Thymus (tissue), 11 donors: ENCODE results near the gene PKIG. TPM values are rescaled to one million over a fixed set of nuclear protein-coding genes. Genes with fewer than 3 reads are reported as not detected.
A peak's percentile ranks its signal among the peaks of the same experiment; 100 is the strongest.
"Not testable (repeated sequence)": the region's sequence is repeated elsewhere in the genome, so short reads cannot be mapped to it uniquely, and the experiment has no call there.

Experiments used
- DNase-seq, 9 donors: peaks; one replicate each; pipeline ENCODE4 v3.0.0-alpha.2; 2013; ENCODE audit warnings: low spot score in 9 of 9, low read depth in 6 of 9, missing footprints in 1 of 9
- H3K27ac ChIP-seq, 2 donors: one replicate each; pipeline ENCODE4 v1.5.1; 2013; ENCODE audit warnings: control low read depth in 1 of 2, low read depth in 1 of 2, low read length in 1 of 2, mild to moderate bottlenecking in 1 of 2, moderate library complexity in 1 of 2
- H3K27me3 ChIP-seq, 2 donors: one replicate each; pipeline ENCODE4 v1.5.1; 2013; ENCODE audit warnings: low read length in 1 of 2; ENCODE audit not compliant: control insufficient read depth in 2 of 2, insufficient read depth in 1 of 2
- H3K36me3 ChIP-seq, 2 donors: one replicate each; pipeline ENCODE4 v1.5.1; 2013; ENCODE audit warnings: low read length in 1 of 2, mild to moderate bottlenecking in 1 of 2, moderate library complexity in 1 of 2; ENCODE audit not compliant: control insufficient read depth in 2 of 2, insufficient read depth in 2 of 2
- H3K4me1 ChIP-seq, 2 donors: one replicate each; pipeline ENCODE4 v1.5.1; 2013; ENCODE audit warnings: low read length in 2 of 2; ENCODE audit not compliant: control insufficient read depth in 2 of 2, insufficient read depth in 2 of 2
- H3K4me3 ChIP-seq, 2 donors: one replicate each; pipeline ENCODE4 v1.5.1; 2013; ENCODE audit warnings: low read length in 2 of 2, control low read depth in 1 of 2, mild to moderate bottlenecking in 1 of 2
- H3K9me3 ChIP-seq, 2 donors: one replicate each; pipeline ENCODE4 v1.5.1; 2013; ENCODE audit warnings: low read length in 1 of 2, mild to moderate bottlenecking in 1 of 2; ENCODE audit not compliant: control insufficient read depth in 2 of 2, insufficient read depth in 1 of 2
- WGBS: extraction: QIAGEN DNeasy Blood & Tissue Kit; methylation state at CpG from one replicate; pipeline ENCODE4 v1.1.7; 2013; 5-methylcytosine and 5-hydroxymethylcytosine counted together
- polyA plus RNA-seq: library from polyadenylated mRNA; stranded (reverse); fragments of 200-250 nt; gene quantifications from one replicate; pipeline ENCODE4 v1.2.3, GENCODE V29; 2013
- total RNA-seq: library from RNA; stranded (reverse); fragments of 120-200 nt; gene quantifications from one replicate; pipeline ENCODE4 v1.2.4, GENCODE V29; 2013
- donor health status: healthy.

PKIG gene
- total and polyA plus RNA-seq, 2 donors = 27.7 to 41.7 TPM

- peaks cover 42 to 64% of the 10 kb centered on the region in 2 donors for H3K4me1 ChIP-seq
Measured at GRCh38 chr20:44649976-44650375, 67.6 kb downstream of the PKIG start.

GRCh38 chr20:44650771-44651433, 68.5 kb downstream of the PKIG start:
- Histone ChIP-seq H3K27ac (peak overlapping the region; percentile 92 to 97), H3K4me1 (peaks cover 35 to 55% of the 10 kb centered on the region in 2 donors), H3K9me3 (peaks cover 0 to 1% of the 10 kb centered on the region in 2 donors), H3K4me3 (peak overlapping the region; percentile 93 to 96), H3K36me3 (peaks cover 3 to 28% of the 10 kb centered on the region in 2 donors), H3K27me3 (no peaks in the 10 kb centered on the region)
- 1% methylated on average over 24 of the region's 24 CpGs for WGBS
- DNase-seq = peak in 2 of 9 donors; percentile 49 to 72

More at GRCh38 chr20:44649976-44650375, 67.6 kb downstream of the PKIG start:
- WGBS = 14% methylated on average over 6 of the region's 6 CpGs
- Histone ChIP-seq H3K4me3 (peak overlapping the region; percentile 93 to 96), H3K27me3 (no peaks in the 10 kb centered on the region), H3K36me3 (peaks cover 3 to 25% of the 10 kb centered on the region in 2 donors), H3K9me3 (peaks cover 0 to 1% of the 10 kb centered on the region in 2 donors), H3K27ac (peak overlapping the region; percentile 68 to 97)
- peak in 1 of 9 donors; percentile 64 for DNase-seq

- under 1% methylated on average over 33 of the region's 33 CpGs for WGBS
- DNase-seq = no peak
- Histone ChIP-seq H3K9me3 (peaks cover 0 to 1% of the 10 kb centered on the region in 2 donors), H3K36me3 (peaks cover 3 to 28% of the 10 kb centered on the region in 2 donors), H3K4me3 (peak overlapping the region; percentile 93 to 96), H3K27ac (peak overlapping the region; percentile 92 to 97), H3K4me1 (peaks cover 31 to 50% of the 10 kb centered on the region in 2 donors), H3K27me3 (no peaks in the 10 kb centered on the region)
Measured at GRCh38 chr20:44651434-44651683, 69.0 kb downstream of the PKIG start.

GRCh38 chr20:44651684-44652423, 69.5 kb downstream of the PKIG start, which contains the start of gene ADA:
TSS of gene ADA (minus strand) at chr20:44651699. CDS start at chr20:44651607, 92 bp downstream.
- WGBS = under 1% methylated on average over 68 of the region's 68 CpGs
- Histone ChIP-seq H3K9me3 (peaks cover 0 to 1% of the 10 kb centered on the region in 2 donors), H3K4me1 (peaks cover 26 to 45% of the 10 kb centered on the region in 2 donors), H3K27ac (peak within 1 kb of the TSS; percentile 92 to 97), H3K36me3 (peaks cover 3 to 28% of the 10 kb centered on the region in 2 donors), H3K27me3 (no peaks in the 10 kb centered on the region), H3K4me3 (peak within 1 kb of the TSS; percentile 93 to 96)
- DNase-seq = peak in 3 of 9 donors; percentile 55 to 81 (median 61)

GRCh38 chr20:44653546-44653945, 71.2 kb downstream of the PKIG start:
- WGBS = 71% methylated on average over 2 of the region's 2 CpGs

GRCh38 chr20:44654210-44654609, 71.8 kb downstream of the PKIG start:
- not testable (repeated sequence) for H3K9me3 ChIP-seq, H3K27ac ChIP-seq, DNase-seq, H3K4me3 ChIP-seq, H3K27me3 ChIP-seq
- Histone ChIP-seq H3K4me1 (peaks cover 7 to 22% of the 10 kb centered on the region in 2 donors), H3K36me3 (peaks cover 4 to 34% of the 10 kb centered on the region in 2 donors)
- 98% methylated on average over 5 of the region's 5 CpGs for WGBS

More at GRCh38 chr20:44653546-44653945, 71.2 kb downstream of the PKIG start:
- H3K27me3 ChIP-seq = no peaks in the 10 kb centered on the region
- peaks cover 13 to 28% of the 10 kb centered on the region in 2 donors for H3K4me1 ChIP-seq
- no peak overlapping the region for H3K27ac ChIP-seq
- no peak overlapping the region for H3K4me3 ChIP-seq
- no peak for DNase-seq
- peaks cover 1 to 31% of the 10 kb centered on the region in 2 donors for H3K36me3 ChIP-seq
- peaks cover 0 to 1% of the 10 kb centered on the region in 2 donors for H3K9me3 ChIP-seq

GRCh38 chr20:44656448-44656847, 74.1 kb downstream of the PKIG start:
- Histone ChIP-seq H3K27ac (no peak overlapping the region), H3K4me3 (no peak overlapping the region), H3K36me3 (peaks cover 13 to 50% of the 10 kb centered on the region in 2 donors), H3K27me3 (no peaks in the 10 kb centered on the region), H3K9me3 (no peaks in the 10 kb centered on the region), H3K4me1 (peaks cover 7 to 12% of the 10 kb centered on the region in 2 donors)
- WGBS = 83% methylated on average over 3 of the region's 3 CpGs
- DNase-seq = no peak

- H3K4me3 ChIP-seq = no peak overlapping the region
- H3K4me1 ChIP-seq = peaks cover 6 to 16% of the 10 kb centered on the region in 2 donors
- DNase-seq = no peak
- H3K9me3 ChIP-seq = no peaks in the 10 kb centered on the region
- H3K27me3 ChIP-seq = no peaks in the 10 kb centered on the region
- 97% methylated on average over 2 of the region's 2 CpGs for WGBS
- peaks cover 13 to 62% of the 10 kb centered on the region in 2 donors for H3K36me3 ChIP-seq
- no peak overlapping the region for H3K27ac ChIP-seq
Measured at GRCh38 chr20:44657875-44658274, 75.5 kb downstream of the PKIG start.

- Histone ChIP-seq H3K4me3 (no peak overlapping the region), H3K27ac (no peak overlapping the region), H3K36me3 (peaks cover 16 to 68% of the 10 kb centered on the region in 2 donors), H3K9me3 (no peaks in the 10 kb centered on the region), H3K27me3 (no peaks in the 10 kb centered on the region), H3K4me1 (peaks cover 0 to 13% of the 10 kb centered on the region in 2 donors)
- no peak for DNase-seq
Measured at GRCh38 chr20:44658810-44659209, 76.4 kb downstream of the PKIG start.
